ENCODE data around the gene NRG2. TPM values are rescaled to one million over a fixed set of nuclear protein-coding genes. Genes with fewer than 3 reads are reported as not detected.

Gene NRG2
- total RNA-seq, 2 experiments from 2014 or later = 0.11 TPM; not detected in 1

DNA sequence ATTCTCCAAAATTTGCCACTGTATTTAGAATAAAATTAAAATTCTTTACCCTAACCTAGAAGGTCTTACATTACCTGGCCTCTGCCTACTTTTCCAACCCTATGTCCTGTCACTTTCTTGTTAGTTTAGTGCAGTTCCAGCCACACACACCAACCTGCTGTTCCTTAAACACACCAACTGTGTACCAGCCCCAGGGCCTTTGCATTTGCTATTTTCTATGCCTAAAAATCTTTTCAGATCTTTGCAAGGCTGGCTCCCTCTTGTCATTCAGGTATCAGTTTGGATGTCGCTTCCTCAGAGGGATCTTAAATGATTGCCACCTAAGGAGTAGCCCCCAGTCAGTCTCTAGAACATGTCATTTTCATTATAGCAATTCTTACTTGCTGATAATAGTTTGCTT lies 17.7 kb upstream of the NRG2 start:
- no peak overlapping the region for H3K4me3 Mint-ChIP-seq
- H3K36me3 Mint-ChIP-seq (ENCODE audit: low read depth) = no peaks in the 10 kb centered on the region
- ChIA-PET CTCF (no interaction called here), POLR2A (no interaction called here)
- no peaks in the 10 kb centered on the region for H3K4me1 Mint-ChIP-seq (ENCODE audit: low read depth)
- peaks cover 17% of the 10 kb centered on the region for H3K27me3 Mint-ChIP-seq
- intact Hi-C loops (cut with micrococcal nuclease) = no loop called here
- H3K27ac Mint-ChIP-seq = no peak overlapping the region
- DNase-seq (no peak), ATAC-seq (no peak)
- no peaks in the 10 kb centered on the region for H3K9me3 Mint-ChIP-seq
- TF ChIP-seq, protein P1, sequence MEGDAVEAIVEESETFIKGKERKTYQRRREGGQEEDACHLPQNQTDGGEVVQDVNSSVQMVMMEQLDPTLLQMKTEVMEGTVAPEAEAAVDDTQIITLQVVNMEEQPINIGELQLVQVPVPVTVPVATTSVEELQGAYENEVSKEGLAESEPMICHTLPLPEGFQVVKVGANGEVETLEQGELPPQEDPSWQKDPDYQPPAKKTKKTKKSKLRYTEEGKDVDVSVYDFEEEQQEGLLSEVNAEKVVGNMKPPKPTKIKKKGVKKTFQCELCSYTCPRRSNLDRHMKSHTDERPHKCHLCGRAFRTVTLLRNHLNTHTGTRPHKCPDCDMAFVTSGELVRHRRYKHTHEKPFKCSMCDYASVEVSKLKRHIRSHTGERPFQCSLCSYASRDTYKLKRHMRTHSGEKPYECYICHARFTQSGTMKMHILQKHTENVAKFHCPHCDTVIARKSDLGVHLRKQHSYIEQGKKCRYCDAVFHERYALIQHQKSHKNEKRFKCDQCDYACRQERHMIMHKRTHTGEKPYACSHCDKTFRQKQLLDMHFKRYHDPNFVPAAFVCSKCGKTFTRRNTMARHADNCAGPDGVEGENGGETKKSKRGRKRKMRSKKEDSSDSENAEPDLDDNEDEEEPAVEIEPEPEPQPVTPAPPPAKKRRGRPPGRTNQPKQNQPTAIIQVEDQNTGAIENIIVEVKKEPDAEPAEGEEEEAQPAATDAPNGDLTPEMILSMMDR (IDR thresholded peaks at IDR 0.05) = no peak

DNA sequence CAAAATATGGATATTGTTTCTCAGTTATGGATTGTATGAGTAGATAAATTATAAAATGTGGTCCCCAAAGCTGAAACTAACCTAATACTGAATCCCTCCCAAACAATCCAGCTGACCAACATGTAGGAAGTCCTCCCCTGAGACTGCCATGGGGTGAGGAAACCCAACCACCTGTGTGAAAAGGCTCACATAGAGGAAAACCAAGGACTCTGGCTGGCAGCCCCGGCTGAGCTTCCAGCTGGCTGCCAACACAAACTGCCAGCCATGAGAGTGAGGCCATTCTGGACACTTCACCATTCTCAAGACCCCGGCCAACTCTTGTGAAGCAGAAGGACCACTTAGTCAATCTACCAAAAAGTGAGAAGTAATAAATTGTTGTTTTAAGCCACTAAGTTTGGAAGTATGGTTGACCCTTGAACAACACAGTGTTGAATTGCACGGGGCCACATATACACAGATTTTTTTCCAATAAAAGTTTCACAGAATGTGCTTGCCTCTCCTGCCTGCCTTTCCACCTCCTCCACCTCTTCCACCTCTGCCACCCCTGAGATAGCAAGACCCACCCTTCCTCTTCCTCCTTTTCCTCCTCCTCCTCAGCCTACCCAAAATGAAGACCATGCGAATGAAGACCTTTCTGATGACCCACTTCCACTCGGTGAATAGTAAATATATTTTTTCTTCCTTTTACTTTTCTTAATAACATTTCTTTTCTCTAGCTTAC lies 15.3 kb upstream of the NRG2 start:
- Mint-ChIP-seq H3K36me3 (ENCODE audit: low read depth) (no peaks in the 10 kb centered on the region), H3K27me3 (peaks cover 14% of the 10 kb centered on the region), H3K4me1 (ENCODE audit: low read depth) (no peaks in the 10 kb centered on the region), H3K4me3 (no peak overlapping the region), H3K9me3 (no peaks in the 10 kb centered on the region), H3K27ac (no peak overlapping the region)
- ATAC-seq (no peak), DNase-seq (no peak)
- ChIA-PET CTCF (interaction anchor here (0.7 to 1.3 kb wide), 3 partner anchors 9 to 86 kb away, joined by 3 to 4 read pairs (median 3); no protein-coding TSS in a partner anchor), POLR2A (interaction anchor here (1.3 kb wide), 2 partner anchors 17 to 54 kb away, joined by 3 to 4 read pairs; no protein-coding TSS in a partner anchor)
- intact Hi-C loops (cut with micrococcal nuclease) = no loop called here
- TF ChIP-seq, protein P1 (IDR thresholded peaks at IDR 0.05) = no peak

DNA sequence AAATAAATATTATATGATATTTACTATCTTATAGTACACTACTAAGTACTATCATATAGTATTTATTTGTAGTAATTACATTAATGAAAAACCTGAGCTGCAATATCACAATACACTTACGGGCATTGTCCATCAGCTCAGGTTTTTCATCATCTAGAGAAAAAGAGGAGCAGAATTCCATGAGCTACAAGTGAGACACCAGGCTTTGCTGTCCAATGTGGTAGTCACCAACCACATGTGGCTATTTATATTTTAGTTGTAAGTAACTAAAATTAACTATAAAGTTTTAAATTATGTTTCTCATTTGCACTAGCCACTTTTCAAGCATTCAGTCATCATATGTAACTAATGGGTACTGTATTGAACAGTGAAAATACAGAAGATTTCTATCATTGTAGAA lies 13.8 kb upstream of the NRG2 start:
- peaks cover 6% of the 10 kb centered on the region for H3K27me3 Mint-ChIP-seq
- H3K4me1 Mint-ChIP-seq (ENCODE audit: low read depth) = no peaks in the 10 kb centered on the region
- H3K36me3 Mint-ChIP-seq (ENCODE audit: low read depth) = no peaks in the 10 kb centered on the region
- no peak overlapping the region for H3K27ac Mint-ChIP-seq
- H3K4me3 Mint-ChIP-seq = no peak overlapping the region
- no peak for ATAC-seq
- ChIA-PET CTCF (interaction anchor here (1.0 to 1.4 kb wide), 2 partner anchors 16 to 17 kb away, joined by 3 to 6 read pairs; no protein-coding TSS in a partner anchor), POLR2A (no interaction called here)
- DNase-seq = no peak
- TF ChIP-seq, protein P1 (IDR thresholded peaks at IDR 0.05) = no peak
- no peaks in the 10 kb centered on the region for H3K9me3 Mint-ChIP-seq
- intact Hi-C loops (cut with micrococcal nuclease) = no loop called here

DNA sequence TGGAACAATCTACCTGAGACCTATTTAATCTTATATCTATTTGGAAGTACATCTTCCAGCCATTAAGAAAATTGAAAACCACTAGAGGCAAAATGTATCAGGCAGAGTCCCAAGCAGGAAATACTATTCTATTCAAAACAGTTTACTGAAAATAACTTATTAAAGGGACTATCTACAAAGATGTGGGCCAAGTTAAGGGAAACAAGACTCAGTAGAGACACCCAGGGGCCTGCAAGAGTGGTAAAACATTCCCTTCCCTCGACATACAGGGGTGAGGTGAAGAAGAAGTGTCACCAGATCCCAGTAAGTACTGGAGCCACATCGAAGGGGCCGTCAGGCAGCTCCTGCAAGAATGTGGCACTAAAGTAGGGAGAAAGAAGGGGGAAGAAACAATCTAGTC lies 12.1 kb upstream of the NRG2 start:
- POLR2A ChIA-PET = no interaction called here
- H3K27ac Mint-ChIP-seq = no peak overlapping the region

More for the DNA sequence above, 12.1 kb upstream of the NRG2 start:
- Mint-ChIP-seq H3K4me1 (ENCODE audit: low read depth) (no peaks in the 10 kb centered on the region), H3K36me3 (ENCODE audit: low read depth) (no peaks in the 10 kb centered on the region), H3K27me3 (peaks cover 8% of the 10 kb centered on the region), H3K9me3 (no peaks in the 10 kb centered on the region), H3K4me3 (no peak overlapping the region)
- TF ChIP-seq, protein P1 (IDR thresholded peaks at IDR 0.05) = no peak
- intact Hi-C loops (cut with micrococcal nuclease) = no loop called here
- CTCF ChIA-PET = interaction anchor here (0.9 to 1.6 kb wide), 3 partner anchors 18 to 89 kb away, joined by 3 to 5 read pairs (median 3); no protein-coding TSS in a partner anchor
- DNase-seq (no peak), ATAC-seq (no peak)

All from activated CD8-positive, alpha-beta T cell treated with anti-CD3 and anti-CD28 coated beads for 36 hours (primary cell).